HCT116 (cell line): Measurements from ENCODE around the gene SNRNP200. TPM values are rescaled to one million over a fixed set of nuclear protein-coding genes. Genes with fewer than 3 reads are reported as not detected.

Source experiments
- ATAC-seq: fragments of 200-7000 bp; cut with Tn5 transposase; 2 replicates; pipeline ENCODE4 v1.9.1; 2020; ENCODE audit warnings: mild to moderate bottlenecking, moderate library complexity
- BruUV-seq: library from RNA; stranded (reverse); fragments of 400-500 nt; replicated peaks from 2 replicates; lab custom pipeline; 2021; lab: Mats Ljungman, UMichigan
- CTCF ChIA-PET: fragments of 300-600 bp; sonication (Branson Sonifier 250); formaldehyde crosslinking; loops from one replicate; lab custom pipeline; 2021; ENCODE audit warnings: antibody characterized with exemption; lab: Charles Lee
- POLR2A ChIA-PET: fragments of 300-600, 350-600 bp; sonication (Branson Sonifier 250); formaldehyde crosslinking; loops from one replicate; lab custom pipeline; 2021; ENCODE audit warnings: antibody characterized with exemption; lab: Charles Lee
- RAD21 ChIA-PET, 2 experiments: fragments of 300-600 bp; sonication (Branson Sonifier 250); formaldehyde crosslinking; loops; one replicate each; lab custom pipeline; 2023; ENCODE audit warnings: low total read pairs in 2 of 2; ENCODE audit not compliant: uncharacterized antibody in 2 of 2, unreplicated experiment in 2 of 2, low non-redundant PET in 1 of 2; lab: Charles Lee
- DNase-seq: peaks from one replicate; pipeline ENCODE4 v3.0.0-alpha.2; 2010; ENCODE audit warnings: low read depth, low spot score
- H2AFZ ChIP-seq: fragments of 200-600 bp; shearing (Covaris generic), sonication (generic); 2 replicates; pipeline ENCODE4 v1.6.1; 2017; ENCODE audit warnings: low read depth, mixed run types, mixed read lengths, antibody characterized with exemption, low read length; ENCODE audit not compliant: poor library complexity, severe bottlenecking
- H3K27ac ChIP-seq: 2 replicates; pipeline ENCODE4 v1.5.1; 2012; ENCODE audit warnings: low read depth, low read length
- H3K27me3 ChIP-seq: fragments of 200-600 bp; sonication (generic); 2 replicates; pipeline ENCODE4 v1.6.1; 2016; ENCODE audit warnings: mixed run types, low read length, mixed read lengths; ENCODE audit not compliant: insufficient read depth
- H3K36me3 ChIP-seq, 2 experiments: fragments of 200-500 bp in 1 of 2; fragments of 200-600 bp in 1 of 2; sonication (Bioruptor generic) in 1 of 2; sonication (generic) in 1 of 2; 2 replicates each; pipeline versions ENCODE4 v1.5.1 to v1.6.1; 2014 to 2016; ENCODE audit warnings: low read length in 2 of 2, inconsistent platforms in 1 of 2, mixed read lengths in 1 of 2, mixed run types in 1 of 2; ENCODE audit not compliant: insufficient read depth in 2 of 2, control insufficient read depth in 1 of 2
- H3K4me1 ChIP-seq, 2 experiments: fragments of 200-600 bp in 1 of 2; sonication (generic) in 1 of 2; 2 replicates each; pipeline versions ENCODE4 v1.5.1 to v1.6.1; 2012 to 2017; ENCODE audit warnings: low read length in 2 of 2, inconsistent platforms in 1 of 2, mild to moderate bottlenecking in 1 of 2, mixed read lengths in 1 of 2, mixed run types in 1 of 2, moderate library complexity in 1 of 2; ENCODE audit not compliant: insufficient read depth in 2 of 2, control insufficient read depth in 1 of 2
- H3K4me2 ChIP-seq: fragments of 200-600 bp; sonication (generic); 2 replicates; pipeline ENCODE4 v1.6.1; 2017; ENCODE audit warnings: mixed run types, low read length, mixed read lengths
- H3K4me3 ChIP-seq, 2 experiments: fragments of 200-600 bp in 1 of 2; sonication (generic) in 1 of 2; replicated peaks in 1 of 2; 2 replicates each; pipeline ENCODE4 v1.5.1; 2011 to 2016; ENCODE audit warnings: low read length in 2 of 2, control low read depth in 1 of 2, low read depth in 1 of 2, mild to moderate bottlenecking in 1 of 2, mixed read lengths in 1 of 2, mixed run types in 1 of 2
- H3K79me2 ChIP-seq: fragments of 200-600 bp; sonication (generic); 2 replicates; pipeline ENCODE4 v1.6.1; 2017; ENCODE audit warnings: mild to moderate bottlenecking, mixed run types, low read length, moderate library complexity, mixed read lengths; ENCODE audit not compliant: insufficient read depth
- H3K9ac ChIP-seq: fragments of 200-600 bp; sonication (generic); 2 replicates; pipeline ENCODE4 v1.6.1; 2016; ENCODE audit warnings: low read length, mixed read lengths
- H3K9me2 ChIP-seq: fragments of 200-600 bp; sonication (generic), shearing (Covaris generic); 2 replicates; pipeline ENCODE4 v1.6.1; 2017; ENCODE audit warnings: mixed run types, mild to moderate bottlenecking, moderate library complexity; ENCODE audit not compliant: insufficient read depth
- H3K9me3 ChIP-seq, 2 experiments: fragments of 200-500 bp in 1 of 2; fragments of 200-600 bp in 1 of 2; sonication (Bioruptor generic) in 1 of 2; sonication (generic) in 1 of 2; 2 replicates each; pipeline ENCODE4 v1.6.1; 2014 to 2017; ENCODE audit warnings: low read length in 2 of 2, mixed read lengths in 2 of 2, inconsistent platforms in 1 of 2, low read depth in 1 of 2, mild to moderate bottlenecking in 1 of 2, mixed run types in 1 of 2, moderate library complexity in 1 of 2; ENCODE audit not compliant: control insufficient read depth in 1 of 2, insufficient read depth in 1 of 2
- H4K20me1 ChIP-seq: fragments of 200-600 bp; sonication (generic), shearing (Covaris generic); 2 replicates; pipeline ENCODE4 v1.6.1; 2017; ENCODE audit warnings: mixed run types, mild to moderate bottlenecking, moderate library complexity; ENCODE audit not compliant: insufficient read depth
- ATF3 ChIP-seq: IDR thresholded peaks from 2 replicates; pipeline ENCODE4 v1.6.1; 2012
- EGR1 ChIP-seq: IDR thresholded peaks from 2 replicates; pipeline ENCODE4 v1.6.1; 2012; ENCODE audit warnings: low read depth
- POLR2AphosphoS5 ChIP-seq: IDR thresholded peaks from 2 replicates; pipeline ENCODE4 v1.6.1; 2011; ENCODE audit warnings: mild to moderate bottlenecking, low read depth, low read length, moderate library complexity
- REST ChIP-seq: IDR thresholded peaks from 2 replicates; pipeline ENCODE4 v1.6.1; 2012; ENCODE audit warnings: low read depth
- SIN3A ChIP-seq: IDR thresholded peaks from 2 replicates; pipeline ENCODE4 v1.6.1; 2012; ENCODE audit warnings: low read depth
- ZBTB33 ChIP-seq: IDR thresholded peaks from 2 replicates; pipeline ENCODE4 v1.6.1; 2011; ENCODE audit warnings: mild to moderate bottlenecking, low read length, moderate library complexity; ENCODE audit not compliant: insufficient replicate concordance; ENCODE audit errors: extremely low read depth
- ZFX ChIP-seq: fragments of 450-650 bp; IDR thresholded peaks from 2 replicates; pipeline ENCODE4 v1.6.1; 2017
- intact Hi-C: fragments of 100-400 bp; cut with micrococcal nuclease; formaldehyde crosslinking; loops from 2 replicates; pipeline ENCODE4 v1.10.0; 2022
- total RNA-seq: library from RNA; stranded (reverse); gene quantifications from one replicate; pipeline ENCODE4 v1.2.1, GENCODE V29; 2021; ENCODE audit not compliant: unreplicated experiment
- TF ChIP-seq, protein P1 (sequence below): IDR thresholded peaks from 2 replicates; pipeline ENCODE4 v1.6.1; 2012

Gene SNRNP200
- total RNA-seq, 1 experiment from 2014 or later, result 202 TPM

GRCh38 chr2:96347395-96347794, 42.0 kb upstream of the SNRNP200 start:
- H3K9me2 ChIP-seq, result no peaks in the 10 kb centered on the region
- no peak overlapping the region for H3K4me2 ChIP-seq
- H3K9me3 ChIP-seq, result no peaks in the 10 kb centered on the region
- H4K20me1 ChIP-seq, result no peaks in the 10 kb centered on the region
- DNase-seq, result no peak
- no peak overlapping the region for H3K9ac ChIP-seq
- ATAC-seq, result no peak
- H3K4me3 ChIP-seq, result no peak overlapping the region
- ChIA-PET RAD21 (no interaction called here), CTCF (no interaction called here), POLR2A (no interaction called here)
- no TSS peak for BruUV-seq
- H3K27ac ChIP-seq, result no peak overlapping the region
- H2AFZ ChIP-seq, result no peak overlapping the region
- peaks cover 45 to 82% of the 10 kb centered on the region in 2 experiments; a peak in 3 of 4 replicates for H3K36me3 ChIP-seq
- H3K79me2 ChIP-seq, result peaks cover 28% of the 10 kb centered on the region; the same call in 1 of the 2 replicates
- intact Hi-C loops, result no loop called here
- H3K4me1 ChIP-seq, result no peaks in the 10 kb centered on the region
- TF ChIP-seq ZBTB33 (no peak), ATF3 (no peak)
- TF ChIP-seq, protein P1, sequence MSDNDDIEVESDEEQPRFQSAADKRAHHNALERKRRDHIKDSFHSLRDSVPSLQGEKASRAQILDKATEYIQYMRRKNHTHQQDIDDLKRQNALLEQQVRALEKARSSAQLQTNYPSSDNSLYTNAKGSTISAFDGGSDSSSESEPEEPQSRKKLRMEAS, result no peak
- H3K27me3 ChIP-seq, result no peaks in the 10 kb centered on the region

- peaks cover 48 to 80% of the 10 kb centered on the region in 2 experiments; a peak in 3 of 4 replicates for H3K36me3 ChIP-seq
- no peak overlapping the region for H3K4me3 ChIP-seq
- H3K4me2 ChIP-seq, result no peak overlapping the region
- no peaks in the 10 kb centered on the region for H3K9me3 ChIP-seq
- no TSS peak for BruUV-seq
- H3K9ac ChIP-seq, result no peak overlapping the region
- peaks cover 42% of the 10 kb centered on the region for H3K79me2 ChIP-seq
- H3K9me2 ChIP-seq, result no peaks in the 10 kb centered on the region
- ATAC-seq (no peak), DNase-seq (no peak)
- intact Hi-C loops, result no loop called here
- ChIA-PET CTCF (no interaction called here), POLR2A (no interaction called here), RAD21 (no interaction called here)
- H2AFZ ChIP-seq, result no peak overlapping the region
- H3K27me3 ChIP-seq, result no peaks in the 10 kb centered on the region
- peaks cover 0 to 12% of the 10 kb centered on the region in 2 experiments; a peak in 3 of 4 replicates for H3K4me1 ChIP-seq
- no peak overlapping the region for H3K27ac ChIP-seq
- no peaks in the 10 kb centered on the region for H4K20me1 ChIP-seq
- TF ChIP-seq ZFX, result no peak
- no peak for TF ChIP-seq ATF3
- TF ChIP-seq EGR1, result no peak
- no peak for TF ChIP-seq ZBTB33
- no peak for TF ChIP-seq REST
- TF ChIP-seq, protein P1, result no peak
- no peak for TF ChIP-seq SIN3A
- no peak for TF ChIP-seq POLR2AphosphoS5
Observed at GRCh38 chr2:96345868-96346462, 40.6 kb upstream of the SNRNP200 start.
